Measurements from ENCODE around the gene KIF23.

The KIF23 gene

DNA sequence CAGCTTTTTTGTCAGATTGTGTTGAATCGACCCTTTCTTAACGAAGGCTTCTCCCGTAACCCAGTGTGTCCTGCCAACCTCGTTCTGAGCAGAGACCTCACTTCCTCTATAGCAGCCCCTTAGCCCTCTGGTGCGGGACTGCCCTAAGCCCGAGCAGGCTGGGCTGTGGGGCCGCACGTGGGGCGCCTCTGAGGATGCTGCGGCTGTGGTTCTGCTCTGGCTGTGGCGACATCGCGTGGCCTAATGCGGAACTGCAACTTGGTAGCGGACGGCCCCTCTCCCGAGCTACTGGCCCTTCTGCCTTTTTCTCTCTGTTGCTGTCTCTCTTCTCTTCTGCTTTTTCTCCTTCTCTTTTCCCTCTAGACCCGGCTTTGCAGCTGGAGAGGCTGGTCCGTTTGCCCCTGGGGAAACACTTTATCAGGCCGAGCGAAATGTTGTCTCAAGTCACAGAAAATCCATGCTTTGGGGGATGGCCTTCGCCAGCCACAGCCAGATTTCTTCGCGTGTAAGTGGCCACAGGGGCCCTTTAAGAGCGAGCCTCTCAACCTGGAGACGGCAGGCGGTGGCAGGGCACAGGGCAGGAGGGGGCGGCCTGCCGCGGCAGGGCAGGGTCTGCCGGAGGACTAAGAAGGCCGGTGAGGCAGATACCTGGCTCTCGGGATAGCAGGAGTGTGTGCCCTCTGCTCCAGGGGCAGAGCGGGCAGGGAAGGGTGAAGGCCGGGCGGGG is 19.4 kb upstream of the KIF23 start:
- peak in 1 of 2 experiments; percentile 40 for DNase-seq (ENCODE audit: low read depth in 2 of 2)

DNA sequence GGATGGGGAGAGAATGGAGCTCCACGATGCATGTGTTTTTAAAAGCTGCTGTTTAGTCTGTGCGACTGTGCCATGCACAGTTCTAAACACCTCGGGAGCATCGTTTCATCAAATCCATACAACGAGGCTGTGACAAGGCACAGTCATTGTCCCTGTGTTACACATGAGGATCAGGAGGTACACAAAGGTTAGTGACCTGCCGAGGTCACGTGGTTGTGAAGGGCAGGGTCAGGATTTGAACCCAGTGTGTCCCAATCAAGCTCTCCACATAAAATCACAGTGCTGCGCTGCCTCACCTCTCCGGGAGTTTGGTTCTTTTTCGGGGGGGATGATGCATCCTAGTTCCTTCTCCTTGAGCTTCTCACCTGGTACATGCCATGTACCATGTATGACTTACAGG is 18.7 kb upstream of the KIF23 start:
- DNase-seq (ENCODE audit: low read depth in 2 of 2) = no peak

DNA sequence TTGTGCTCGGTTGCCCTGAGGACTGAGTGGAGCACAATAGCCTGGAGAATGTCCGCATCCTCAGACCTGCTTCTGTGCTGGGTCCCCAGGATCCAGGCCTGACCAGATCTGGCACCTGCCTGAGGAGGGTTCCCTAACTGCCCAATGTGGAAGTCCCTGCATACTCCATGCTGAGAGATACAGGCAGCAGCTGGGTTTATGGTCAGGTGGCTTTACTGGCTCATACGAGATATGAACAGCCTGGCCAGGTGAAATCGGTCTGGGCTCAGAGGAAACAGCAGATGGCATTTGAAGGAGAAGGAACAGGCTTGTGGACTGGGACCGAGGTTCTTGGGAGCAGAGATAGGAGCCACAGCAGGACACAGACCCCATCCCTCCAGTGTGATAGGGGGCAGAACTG is 18.2 kb upstream of the KIF23 start:
- DNase-seq (ENCODE audit: low read depth in 2 of 2) = no peak

DNA sequence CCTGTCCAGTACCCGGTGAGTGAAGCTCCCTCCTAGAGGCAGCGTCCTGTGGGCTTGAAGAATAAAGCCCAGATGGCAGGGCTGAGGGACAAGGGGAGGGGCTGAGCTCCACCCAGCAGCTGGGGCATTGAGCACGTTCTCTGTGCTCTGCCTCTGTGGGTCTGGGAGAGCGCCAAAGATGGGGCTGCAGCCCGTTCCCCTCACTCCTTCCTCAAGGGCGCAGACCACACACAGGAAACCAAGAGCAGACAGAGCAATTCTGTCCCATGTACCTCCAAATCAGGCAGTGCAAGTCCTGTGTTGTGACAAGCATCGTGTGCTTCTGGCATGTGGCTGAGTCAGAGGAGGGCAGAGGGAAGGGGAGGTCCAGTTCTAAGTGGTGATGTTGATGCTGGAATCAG is 15.7 kb upstream of the KIF23 start:
- DNase-seq (ENCODE audit: low read depth in 2 of 2) = no peak

DNA sequence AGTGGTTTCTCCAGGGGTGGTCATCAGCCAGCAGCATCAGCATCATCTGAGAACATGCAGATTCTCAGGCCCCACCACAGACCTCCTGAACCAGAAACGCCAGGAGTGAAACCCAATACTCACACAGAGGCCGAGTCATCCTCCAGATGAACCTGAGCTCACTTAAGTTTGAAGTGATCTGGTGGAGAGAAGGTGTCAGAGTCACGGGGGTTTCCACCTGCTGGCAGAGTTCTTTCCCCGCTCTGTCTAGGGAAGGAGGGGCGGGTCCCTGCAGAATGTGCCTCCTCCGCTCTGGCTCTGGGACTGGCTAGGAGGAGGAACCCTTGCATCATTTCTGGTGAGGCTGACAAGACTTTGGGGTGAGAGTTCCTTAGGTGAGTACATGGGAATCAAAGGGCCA is 13.3 kb upstream of the KIF23 start:
- DNase-seq (ENCODE audit: low read depth in 2 of 2) = no peak

DNA sequence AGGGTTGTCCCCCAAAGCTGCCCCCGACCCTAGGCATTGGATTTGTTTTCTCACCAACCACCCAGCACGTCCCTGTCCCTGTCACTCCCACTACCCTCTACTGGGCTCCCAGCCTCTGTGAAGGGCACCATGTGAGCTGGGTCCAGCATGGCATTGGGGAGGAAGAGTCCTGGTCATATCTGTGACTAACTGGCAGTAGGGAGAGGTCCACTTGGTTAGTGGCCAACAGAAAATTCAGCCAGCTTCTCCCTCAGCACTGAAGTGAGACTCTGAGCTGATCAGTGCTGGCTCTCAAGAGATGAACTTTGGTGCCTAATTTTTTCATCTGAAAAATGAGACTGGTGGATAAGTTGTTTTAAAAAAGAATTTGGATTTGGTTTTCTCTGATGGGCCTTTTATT is 11.3 kb upstream of the KIF23 start:
- DNase-seq (ENCODE audit: low read depth in 2 of 2) = no peak

DNA sequence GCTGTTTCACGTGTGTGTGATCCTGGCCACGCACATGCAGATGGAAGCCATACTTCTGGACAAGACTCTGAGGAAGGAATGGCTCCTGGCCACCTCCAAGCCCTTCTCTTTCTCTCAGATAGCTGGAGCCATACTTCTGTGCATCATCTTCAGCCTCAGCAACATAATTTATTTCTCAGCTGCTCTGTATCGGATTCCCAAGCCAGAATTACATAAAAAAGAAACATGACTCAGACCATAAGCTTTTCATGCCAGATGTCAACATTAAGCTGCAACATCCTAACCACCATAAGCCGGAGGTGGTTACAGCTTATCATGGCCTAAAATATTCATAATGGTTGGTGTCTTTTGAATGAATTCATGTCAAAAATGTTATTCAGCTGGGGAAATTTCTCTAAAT is 10.6 kb upstream of the KIF23 start:
- peak; percentile 90 for DNase-seq (ENCODE audit: low read depth in 2 of 2)

DNA sequence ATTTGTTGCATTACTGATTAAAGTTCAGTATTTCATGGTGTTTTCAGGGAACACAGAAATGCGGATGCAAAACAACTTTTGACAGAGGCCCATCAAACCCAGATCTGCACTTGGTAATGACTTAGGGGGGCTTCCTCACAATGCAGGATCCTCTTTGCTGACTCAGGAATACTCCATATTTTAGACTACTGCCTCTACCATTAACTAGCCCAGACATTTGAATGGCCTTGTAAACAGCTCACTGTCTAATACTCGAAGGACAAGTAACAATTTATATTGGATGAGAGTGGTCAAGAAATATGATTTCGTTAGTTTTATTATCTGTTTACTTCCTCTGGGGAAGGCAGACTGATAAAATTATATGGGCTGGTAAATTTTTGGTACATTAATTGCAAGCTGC is 9.0 kb upstream of the KIF23 start:
- DNase-seq (ENCODE audit: low read depth in 2 of 2) = no peak

DNA sequence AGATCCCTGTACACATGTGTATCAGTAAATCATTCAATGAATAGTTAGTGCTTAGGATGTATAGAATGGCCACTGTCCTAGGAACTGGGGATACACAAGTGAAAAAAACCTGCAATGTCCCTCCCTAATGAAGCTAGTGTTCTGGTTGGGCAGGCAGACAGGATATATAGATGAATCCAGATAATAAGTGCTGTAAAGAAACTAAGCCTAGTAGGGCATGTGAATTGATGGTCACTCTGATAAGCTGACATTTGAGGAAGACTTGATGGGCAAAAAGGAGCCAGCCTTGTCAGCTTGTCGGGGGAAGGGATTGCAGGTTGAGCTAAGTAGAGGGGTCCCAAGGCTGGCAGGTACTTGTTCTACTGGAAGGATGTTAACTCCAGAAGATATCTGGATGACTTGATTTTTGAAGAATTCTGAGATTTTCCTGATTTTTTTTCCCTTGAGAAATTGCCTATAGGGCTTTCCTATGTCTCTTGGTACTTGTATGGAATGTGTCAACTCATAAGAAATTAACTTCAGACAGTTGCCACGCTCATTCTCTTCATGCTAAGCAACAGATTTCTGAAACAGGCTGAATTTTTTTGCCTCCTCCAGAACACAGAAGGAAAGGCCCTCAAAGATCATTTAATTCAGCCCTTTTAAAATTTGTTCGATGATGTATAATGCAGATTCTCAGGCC is 6.3 kb upstream of the KIF23 start:
- DNase-seq (ENCODE audit: low read depth in 2 of 2) = no peak

DNA sequence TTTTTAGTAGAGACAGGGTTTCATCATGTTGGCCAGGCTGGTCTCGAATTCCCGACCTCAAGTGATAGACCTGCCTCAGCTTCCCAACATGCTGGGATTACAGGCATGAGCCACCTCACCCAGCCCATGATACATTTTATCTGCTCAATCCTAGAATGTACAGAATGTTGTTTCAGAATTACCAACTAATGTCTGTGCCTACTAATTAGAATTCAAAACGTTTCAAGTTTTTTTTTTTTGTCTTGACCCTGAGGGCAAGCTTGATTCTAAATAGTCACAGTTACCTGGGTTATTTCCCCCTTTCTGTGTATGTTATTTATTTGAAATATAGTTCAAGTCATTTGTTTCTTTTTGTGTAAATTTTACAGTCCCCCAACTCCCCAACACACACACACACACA is 5.3 kb upstream of the KIF23 start:
- no peak for DNase-seq (ENCODE audit: low read depth in 2 of 2)

DNA sequence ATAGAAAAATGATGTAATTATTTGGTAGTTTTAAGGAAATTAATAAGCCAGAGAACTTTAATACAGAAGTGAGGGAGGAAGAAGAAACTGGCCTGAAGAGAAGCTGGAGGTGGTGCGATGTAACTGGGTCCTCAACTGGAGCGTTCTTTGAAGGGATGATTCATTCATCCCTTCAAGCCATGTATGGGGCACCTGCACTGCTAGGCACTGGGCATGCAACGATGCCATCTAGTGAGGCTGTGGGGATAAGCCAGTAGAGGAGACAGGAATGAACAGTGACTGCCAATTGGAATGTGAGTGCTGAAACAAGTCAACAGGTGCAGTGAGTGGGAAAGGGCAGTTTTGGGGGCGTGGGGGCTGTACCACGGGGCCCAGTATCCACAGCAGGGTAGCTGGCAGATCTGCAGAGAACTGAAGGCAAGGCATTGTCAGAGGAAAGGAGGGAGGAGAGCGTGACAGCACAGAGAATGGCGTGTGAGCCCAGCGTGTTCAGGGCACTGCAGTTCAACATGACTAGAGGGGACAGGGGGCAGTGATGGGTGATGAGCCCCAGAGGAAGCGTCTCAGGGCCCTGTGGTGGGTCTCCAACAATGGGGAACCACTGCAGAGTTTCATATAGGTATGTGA is 3.8 kb upstream of the KIF23 start:
- DNase-seq (ENCODE audit: low read depth in 2 of 2) = no peak

DNA sequence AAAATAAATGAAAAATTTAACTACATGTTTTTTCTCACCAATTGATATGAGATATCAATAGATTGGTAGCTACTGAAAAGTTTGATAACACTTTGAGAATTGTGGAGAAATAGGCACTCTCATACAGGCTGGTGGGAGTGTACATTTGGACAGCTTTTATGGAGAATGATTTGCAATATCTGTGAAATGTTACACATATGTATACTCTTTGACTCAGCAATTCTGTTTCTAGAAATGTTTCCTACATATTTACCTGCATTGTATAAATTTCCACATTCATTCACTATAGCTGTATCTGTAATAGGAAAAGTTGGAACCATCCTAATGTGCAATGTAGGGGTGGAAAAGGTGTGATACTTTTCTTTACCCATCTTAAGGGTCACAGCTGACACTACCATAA is 1.9 kb upstream of the KIF23 start:
- no peak for DNase-seq (ENCODE audit: low read depth in 2 of 2)

DNA sequence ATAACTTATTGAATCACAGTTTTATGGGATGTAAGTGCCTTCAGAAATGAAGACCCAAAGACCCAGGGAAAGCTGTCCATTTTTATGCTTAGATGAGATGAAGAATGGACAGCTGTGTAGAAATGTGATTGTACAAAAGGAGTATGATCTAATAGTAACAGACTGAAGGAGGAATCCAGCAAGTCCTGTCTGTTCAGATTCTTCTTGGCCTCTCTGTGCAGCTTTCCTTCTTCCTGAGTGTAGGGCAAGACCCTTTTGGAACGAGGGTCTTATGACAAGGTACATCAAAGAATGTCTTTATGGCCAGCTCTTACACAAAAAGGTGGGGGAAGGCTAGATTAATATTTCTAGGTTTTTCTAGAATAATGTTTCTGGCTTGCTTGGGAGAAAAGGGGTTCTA is 1.4 kb upstream of the KIF23 start:
- DNase-seq (ENCODE audit: low read depth in 2 of 2) = no peak

DNA sequence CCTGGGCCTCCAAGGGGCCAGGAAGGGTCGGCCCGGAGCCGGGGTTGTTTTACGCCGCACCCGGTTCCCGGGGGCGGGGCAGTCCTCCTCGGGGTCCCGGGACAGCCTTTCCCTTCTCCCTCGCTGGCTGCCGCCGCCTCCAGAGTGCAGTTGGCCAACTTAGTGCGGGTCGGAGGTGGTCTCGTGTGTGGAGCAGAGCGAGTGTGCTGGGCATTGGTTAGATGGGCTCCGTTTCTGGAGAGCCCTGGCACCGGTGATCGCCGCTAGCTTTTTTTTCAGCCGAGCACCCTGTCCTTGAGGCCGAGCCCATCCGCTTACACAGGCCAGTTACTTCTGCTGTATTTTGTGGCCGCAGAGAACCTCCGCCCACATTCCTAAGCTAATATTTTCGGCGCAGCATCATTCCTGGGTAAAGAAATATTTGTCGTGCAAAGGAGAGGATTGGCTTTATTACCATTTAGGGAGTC is 585 bp downstream of the KIF23 start:
- DNase-seq (ENCODE audit: low read depth in 2 of 2) = peak; percentile 92 to 93

DNA sequence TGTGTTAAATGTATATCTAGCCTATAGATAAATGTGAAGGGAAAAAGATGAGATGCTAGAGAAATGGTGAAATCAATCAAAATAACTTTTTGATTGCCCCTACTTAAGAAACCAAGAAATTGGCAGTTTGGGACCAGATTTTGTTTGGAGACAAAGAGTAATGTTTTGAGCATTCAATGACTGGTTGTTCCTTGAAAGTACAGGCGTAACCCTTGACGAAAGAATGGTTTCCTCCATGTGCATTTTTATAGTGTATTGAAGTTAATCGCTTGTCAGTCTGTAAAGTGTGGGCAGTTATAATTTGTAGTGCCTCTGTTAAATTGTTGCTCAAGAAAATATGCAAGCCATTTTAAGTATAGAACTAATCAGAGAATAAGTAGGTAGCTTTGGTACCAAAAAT is 1.2 kb downstream of the KIF23 start:
- no peak for DNase-seq (ENCODE audit: low read depth in 2 of 2)

DNA sequence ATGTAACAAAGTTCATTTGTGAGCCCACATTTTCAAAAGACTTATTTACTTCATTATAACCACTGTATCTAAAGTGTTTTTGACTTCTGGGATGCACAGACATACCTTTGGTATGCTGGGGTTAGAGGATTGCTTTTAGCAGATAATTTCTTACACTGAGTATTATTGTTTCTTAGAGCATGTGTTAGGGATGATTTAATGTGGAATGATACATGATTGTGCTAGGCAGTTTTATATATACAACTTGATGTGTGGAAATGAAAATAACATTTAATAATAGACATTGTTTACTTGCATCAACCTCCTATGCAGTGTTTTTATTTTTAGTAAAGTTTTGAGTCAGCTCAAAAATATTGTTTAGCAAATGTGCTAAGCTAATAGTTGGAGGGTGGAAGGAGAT is 3.4 kb downstream of the KIF23 start:
- peak in 1 of 2 experiments; percentile 9 for DNase-seq (ENCODE audit: low read depth in 2 of 2)

DNA sequence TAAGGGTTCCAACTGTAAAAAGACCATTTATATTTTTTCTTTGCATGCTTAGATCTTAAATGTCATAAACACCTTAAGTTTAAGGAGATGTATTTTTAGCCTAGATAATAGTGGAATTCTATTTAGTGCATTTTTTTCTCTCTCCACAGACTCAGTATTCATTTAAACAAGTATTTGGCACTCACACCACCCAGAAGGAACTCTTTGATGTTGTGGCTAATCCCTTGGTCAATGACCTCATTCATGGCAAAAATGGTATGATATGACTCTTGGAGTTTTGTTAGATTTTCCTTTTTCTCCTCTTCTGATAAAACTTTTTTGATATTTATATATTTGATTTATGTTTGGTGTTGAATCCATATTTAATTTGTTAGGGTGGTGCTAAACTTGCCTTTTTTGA is 7.3 kb downstream of the KIF23 start:
- no peak for DNase-seq (ENCODE audit: low read depth in 2 of 2)

DNA sequence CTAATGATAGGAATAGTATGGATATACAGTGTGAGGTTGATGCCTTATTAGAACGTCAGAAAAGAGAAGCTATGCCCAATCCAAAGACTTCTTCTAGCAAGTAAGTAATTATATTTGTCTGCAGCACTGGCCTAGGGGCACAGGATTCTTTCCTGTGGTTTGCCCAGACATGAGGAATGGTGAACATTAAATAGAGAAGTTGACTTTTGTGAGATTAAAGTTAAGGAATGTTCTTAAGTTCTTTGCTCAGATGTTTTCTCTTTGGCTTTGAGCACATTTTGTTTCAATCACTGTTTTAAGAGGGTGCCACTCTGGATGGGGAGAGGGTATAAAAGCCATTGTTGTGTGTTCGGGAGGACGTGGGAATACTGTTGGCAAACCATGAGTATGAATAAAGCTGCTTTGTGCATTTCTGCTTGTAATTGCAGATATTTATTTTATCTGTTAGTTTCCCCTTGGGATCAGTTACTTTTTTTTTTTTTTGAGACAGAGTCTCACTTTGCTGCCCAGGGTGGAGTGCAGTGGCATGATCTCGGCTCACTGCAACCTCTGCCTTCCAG is 8.3 kb downstream of the KIF23 start:
- DNase-seq (ENCODE audit: low read depth in 2 of 2) = no peak

DNA sequence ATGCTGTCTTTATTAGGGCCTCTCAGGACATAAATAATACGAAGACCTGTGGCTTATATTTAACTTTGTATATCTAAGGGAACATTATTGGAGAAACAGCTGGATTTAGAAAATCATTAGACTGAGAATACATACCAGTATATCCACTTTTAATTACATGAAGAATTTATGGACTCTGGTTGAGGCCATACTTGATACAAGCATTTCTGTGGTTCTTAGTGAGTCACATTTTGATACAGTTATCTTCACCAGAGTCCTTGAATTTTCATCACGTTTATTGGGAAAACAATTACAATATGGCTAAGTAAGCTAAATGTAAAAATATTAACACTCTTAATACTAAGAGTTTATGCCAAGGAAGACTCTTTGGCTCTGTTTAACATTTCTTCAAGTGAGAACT is 9.9 kb downstream of the KIF23 start:
- peak in 1 of 2 experiments; percentile 18 for DNase-seq (ENCODE audit: low read depth in 2 of 2)

DNA sequence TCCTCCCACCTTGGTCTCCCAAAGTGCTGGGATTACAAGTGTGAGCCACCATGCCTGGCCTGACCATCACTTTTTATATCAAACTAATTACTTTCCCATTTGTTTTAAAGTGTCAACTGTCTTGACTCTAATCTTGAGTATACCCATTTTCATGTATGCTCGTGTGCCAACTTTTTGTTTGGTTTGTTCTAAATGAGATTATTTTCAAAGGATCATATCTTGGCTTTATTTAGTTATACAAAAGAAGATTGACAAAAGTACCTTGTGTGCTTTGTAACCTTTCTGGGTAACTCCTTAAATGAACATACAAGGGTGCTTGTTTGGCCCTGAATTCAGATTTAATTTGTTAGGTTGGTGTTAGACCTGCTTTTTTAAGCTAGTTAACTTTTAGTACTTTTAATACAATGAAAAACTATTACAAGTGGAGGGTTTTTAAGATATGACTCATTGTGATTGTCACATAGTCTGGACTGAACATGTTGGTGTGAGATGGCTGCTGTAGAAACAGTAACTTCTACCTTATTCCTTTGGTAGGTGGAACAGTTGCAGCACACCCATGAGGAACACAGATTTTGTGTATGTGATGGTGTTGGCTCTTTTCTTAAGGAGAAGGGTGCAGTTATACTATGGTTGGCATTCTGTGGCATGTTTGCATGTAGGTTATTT is 10.7 kb downstream of the KIF23 start:
- DNase-seq (ENCODE audit: low read depth in 2 of 2) = no peak

DNA sequence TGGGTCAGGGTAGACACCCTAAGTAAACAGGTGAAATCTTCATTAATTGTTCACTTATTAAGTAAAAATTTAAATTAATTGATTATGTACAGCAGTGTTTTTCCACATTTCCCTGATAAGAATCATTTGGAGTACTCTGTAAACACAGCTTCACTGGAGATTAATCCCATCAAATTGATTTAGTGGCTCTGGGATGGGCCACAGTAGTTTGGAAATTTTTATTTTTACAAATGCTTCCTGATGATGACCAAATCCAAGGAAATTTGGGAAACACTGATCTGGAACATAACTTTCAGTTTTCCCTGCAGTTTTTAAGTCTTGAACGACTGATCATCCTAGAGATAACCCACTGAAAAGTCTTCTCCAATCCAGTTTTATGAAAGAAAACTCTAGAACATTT is 19.7 kb downstream of the KIF23 start:
- DNase-seq (ENCODE audit: low read depth in 2 of 2) = no peak

DNA sequence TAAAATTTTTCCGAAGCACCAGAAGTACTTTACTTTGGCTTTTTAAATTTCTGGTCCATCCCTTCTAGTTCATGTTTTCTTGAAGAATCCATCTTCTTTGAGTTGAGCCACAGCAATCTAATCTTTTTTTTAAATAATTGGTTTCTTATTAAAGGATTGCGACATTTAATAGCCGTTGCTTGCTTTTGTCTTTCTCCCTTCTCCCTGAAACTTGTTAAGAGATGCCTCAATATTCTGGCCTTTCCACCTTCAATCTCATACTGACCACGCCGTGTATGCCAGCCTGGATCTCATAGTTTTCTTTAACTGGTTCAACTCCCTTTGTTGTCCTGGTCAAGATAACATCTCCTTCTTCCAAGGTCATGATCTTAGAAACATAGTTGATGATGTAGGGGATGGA is 20.1 kb downstream of the KIF23 start:
- no peak for DNase-seq (ENCODE audit: low read depth in 2 of 2)

Measured in fibroblast of skin of left quadriceps (primary cell).